HEK293 (cell line): ENCODE results near the gene CTBP2.
A peak's percentile ranks its signal among the peaks of the same experiment; 100 is the strongest.

Experiments used
- CTCF ChIA-PET: fragments of 350-600 bp; formaldehyde crosslinking; extraction: SDS; loops from one replicate; lab custom pipeline; 2021; ENCODE audit warnings: antibody characterized with exemption; lab: Yijun Ruan, JAX
- POLR2A ChIA-PET: fragments of 300-600 bp; formaldehyde crosslinking; extraction: SDS; loops from one replicate; lab custom pipeline; 2020; ENCODE audit warnings: antibody characterized with exemption, inconsistent platforms; lab: Yijun Ruan, JAX
- H3K27ac ChIP-seq: fragments of 200-500 bp; sonication (Bioruptor generic); 2 replicates; pipeline ENCODE4 v1.5.1; 2014; ENCODE audit warnings: low read depth, low read length, control low read depth, inconsistent platforms; ENCODE audit errors: extremely low read depth
- H3K36me3 ChIP-seq, 2 experiments: fragments of 200-500 bp in 1 of 2; sonication (Bioruptor generic) in 1 of 2; 1 replicate in 1 of 2; 2 replicates in 1 of 2; pipeline ENCODE4 v1.5.1; 2014 to 2017; ENCODE audit warnings: inconsistent platforms in 2 of 2, low read length in 2 of 2; ENCODE audit not compliant: control insufficient read depth in 2 of 2, insufficient read depth in 1 of 2
- H3K4me1 ChIP-seq: fragments of 200-500 bp; sonication (Bioruptor generic); 2 replicates; pipeline ENCODE4 v1.5.1; 2014; ENCODE audit warnings: mild to moderate bottlenecking, low read length, inconsistent platforms; ENCODE audit not compliant: control insufficient read depth, insufficient read depth
- H3K4me3 ChIP-seq: 2 replicates; pipeline ENCODE4 v1.5.1; 2011; ENCODE audit warnings: low read depth, mild to moderate bottlenecking, control low read depth, low read length, moderate library complexity
- H3K9me3 ChIP-seq: fragments of 200-500 bp; sonication (Bioruptor generic); 2 replicates; pipeline ENCODE4 v1.5.1; 2014; ENCODE audit warnings: low read depth, low read length, inconsistent platforms; ENCODE audit not compliant: control insufficient read depth, insufficient read depth
- CTCF ChIP-seq: fragments of 450-650 bp; formaldehyde crosslinking; IDR thresholded peaks from 2 replicates; pipeline ENCODE4 v1.5.1; 2016; ENCODE audit warnings: missing biosample characterization, missing genetic modification characterization
- REST ChIP-seq: fragments of 450-650 bp; formaldehyde crosslinking; IDR thresholded peaks from 2 replicates; pipeline ENCODE4 v1.5.1; 2016; ENCODE audit warnings: missing biosample characterization, missing genetic modification characterization
- SCRT1 ChIP-seq: fragments of 450-650 bp; formaldehyde crosslinking; IDR thresholded peaks from 2 replicates; pipeline ENCODE4 v1.5.1; 2016; ENCODE audit warnings: missing biosample characterization, missing genetic modification characterization, borderline replicate concordance
- TSHZ1 ChIP-seq: fragments of 450-650 bp; formaldehyde crosslinking; IDR thresholded peaks from 2 replicates; pipeline ENCODE4 v1.5.1; 2016; ENCODE audit warnings: missing biosample characterization, missing genetic modification characterization, borderline replicate concordance
- ZBTB48 ChIP-seq: fragments of 450-650 bp; formaldehyde crosslinking; IDR thresholded peaks from 2 replicates; pipeline ENCODE4 v1.5.1; 2016; ENCODE audit warnings: missing biosample characterization, missing genetic modification characterization
- ZNF335 ChIP-seq: fragments of 450-650 bp; formaldehyde crosslinking; conservative IDR thresholded peaks from 2 replicates; pipeline ENCODE4 v1.5.1; 2016; ENCODE audit warnings: missing biosample characterization, missing genetic modification characterization
- ZNF654 ChIP-seq: fragments of 450-650 bp; formaldehyde crosslinking; IDR thresholded peaks from 2 replicates; pipeline ENCODE4 v1.5.1; 2016; ENCODE audit warnings: low read depth, missing biosample characterization, missing genetic modification characterization

CTBP2 gene

GRCh38 chr10:125000366-125001312 is 159.7 kb downstream of the CTBP2 start:
- H3K9me3 ChIP-seq = no peaks in the 10 kb centered on the region
- POLR2A ChIA-PET = no interaction called here
- CTCF ChIA-PET = interaction anchor here (0.5 to 1.5 kb wide), 8 partner anchors 11 to 500 kb away, joined by 3 to 5 read pairs (median 3); no protein-coding TSS in a partner anchor
- TF ChIP-seq ZNF654 (tag by site-specific recombination) (peak; percentile 36), CTCF (tag by site-specific recombination) (0 out of 2 replicates have a peak, but pooled peaks have one; percentile 21), REST (tag by site-specific recombination) (no peak), TSHZ1 (tag by site-specific recombination) (no peak)
- TF ChIP-seq, all 188 proteins: peak for 2
- Histone ChIP-seq H3K27ac (no peak overlapping the region), H3K4me3 (no peak overlapping the region), H3K4me1 (no peaks in the 10 kb centered on the region), H3K36me3 (peaks cover 5 to 88% of the 10 kb centered on the region in 2 experiments; a peak in 2 of 3 replicates)

- ChIA-PET CTCF (interaction anchor here (0.6 to 1.5 kb wide), 6 partner anchors 28 to 343 kb away, joined by 3 to 5 read pairs (median 3); no protein-coding TSS in a partner anchor), POLR2A (no interaction called here)
- TF ChIP-seq ZNF335 (tag by site-specific recombination) (no peak), ZBTB48 (no peak), SCRT1 (tag by site-specific recombination) (no peak)
- Histone ChIP-seq H3K4me1 (no peaks in the 10 kb centered on the region), H3K4me3 (no peak overlapping the region), H3K36me3 (peaks cover 5 to 88% of the 10 kb centered on the region in 2 experiments; a peak in 2 of 3 replicates), H3K27ac (no peak overlapping the region), H3K9me3 (no peaks in the 10 kb centered on the region)
Measured at GRCh38 chr10:124999433-125000365, 160.7 kb downstream of the CTBP2 start.
